ENCODE measurements around the gene GALNT10.
"Not testable (repeated sequence)": the region's sequence is repeated elsewhere in the genome, so short reads cannot be mapped to it uniquely, and the experiment has no call there.

The GALNT10 gene

GRCh38 chr5:154145268-154145667, 45.3 kb upstream of the GALNT10 start:
- DNase-seq (ENCODE audit: low read depth in 1 of 2, low spot score in 1 of 2), result no peak
- no peak overlapping the region for H3K27ac ChIP-seq (replicated peaks)
- no peak overlapping the region for H3K4me3 ChIP-seq (replicated peaks; ENCODE audit: insufficient read depth, low read length)
- H3K27me3 ChIP-seq (ENCODE audit: insufficient read depth, poor library complexity, severe bottlenecking), result no peaks in the 10 kb centered on the region
- TF ChIP-seq SPI1 (IDR thresholded peaks at IDR 0.05; ENCODE audit: borderline replicate concordance, low read depth) (no peak), POLR2AphosphoS5 (IDR thresholded peaks at IDR 0.05; ENCODE audit: low read depth) (no peak), CTCF (IDR thresholded peaks at IDR 0.05; ENCODE audit: insufficient read depth, low read length) (no peak), REST (IDR thresholded peaks at IDR 0.05; ENCODE audit: insufficient replicate concordance, low read depth) (no peak), GABPA (IDR thresholded peaks at IDR 0.05; ENCODE audit: low read depth) (no peak)

GRCh38 chr5:154146409-154146808, 44.1 kb upstream of the GALNT10 start:
- Histone ChIP-seq H3K4me3 (replicated peaks; ENCODE audit: insufficient read depth, low read length) (no peak overlapping the region), H3K27me3 (ENCODE audit: insufficient read depth, poor library complexity, severe bottlenecking) (no peaks in the 10 kb centered on the region), H3K27ac (replicated peaks) (no peak overlapping the region)
- no peak for DNase-seq (ENCODE audit: low read depth in 1 of 2, low spot score in 1 of 2)
- no peak for TF ChIP-seq REST (IDR thresholded peaks at IDR 0.05; ENCODE audit: insufficient replicate concordance, low read depth)
- TF ChIP-seq POLR2AphosphoS5 (IDR thresholded peaks at IDR 0.05; ENCODE audit: low read depth), result no peak
- no peak for TF ChIP-seq GABPA (IDR thresholded peaks at IDR 0.05; ENCODE audit: low read depth)
- no peak for TF ChIP-seq SPI1 (IDR thresholded peaks at IDR 0.05; ENCODE audit: borderline replicate concordance, low read depth)
- TF ChIP-seq CTCF (IDR thresholded peaks at IDR 0.05; ENCODE audit: insufficient read depth, low read length), result no peak

- DNase-seq (ENCODE audit: low read depth in 1 of 2, low spot score in 1 of 2), result no peak
- no peaks in the 10 kb centered on the region for H3K27me3 ChIP-seq (ENCODE audit: insufficient read depth, poor library complexity, severe bottlenecking)
- TF ChIP-seq POLR2AphosphoS5 (IDR thresholded peaks at IDR 0.05; ENCODE audit: low read depth), result no peak
- TF ChIP-seq REST (IDR thresholded peaks at IDR 0.05; ENCODE audit: insufficient replicate concordance, low read depth), result no peak
- TF ChIP-seq GABPA (IDR thresholded peaks at IDR 0.05; ENCODE audit: low read depth), result no peak
- TF ChIP-seq CTCF (IDR thresholded peaks at IDR 0.05; ENCODE audit: insufficient read depth, low read length), result no peak
- no peak for TF ChIP-seq SPI1 (IDR thresholded peaks at IDR 0.05; ENCODE audit: borderline replicate concordance, low read depth)
- H3K27ac ChIP-seq (replicated peaks), result no peak overlapping the region
- H3K4me3 ChIP-seq (replicated peaks; ENCODE audit: insufficient read depth, low read length), result no peak overlapping the region
These were observed 42.9 kb upstream of the GALNT10 start for GRCh38 chr5:154147666-154148065.

GRCh38 chr5:154150471-154150870, 40.1 kb upstream of the GALNT10 start:
- H3K27me3 ChIP-seq (ENCODE audit: insufficient read depth, poor library complexity, severe bottlenecking); H3K27ac ChIP-seq (replicated peaks); DNase-seq (ENCODE audit: low read depth in 1 of 2, low spot score in 1 of 2); H3K4me3 ChIP-seq (replicated peaks; ENCODE audit: insufficient read depth, low read length): not testable (repeated sequence)

Data from HL-60 (cell line).